MM.1S (cell line): ENCODE data around the gene KLK15.

Experiments used
- DNase-seq: peaks from one replicate; pipeline ENCODE4 v3.0.0-alpha.2; 2015
- H2AFZ ChIP-seq: fragments of 300-600 bp; sonication (generic); 2 replicates; pipeline ENCODE4 v1.6.0; 2016; ENCODE audit warnings: antibody characterized with exemption, low read length
- H3F3A ChIP-seq: fragments of 300-600 bp; sonication (generic); 2 replicates; pipeline ENCODE4 v1.6.1; 2016; ENCODE audit warnings: mild to moderate bottlenecking, antibody characterized with exemption, low read length, moderate library complexity, mixed read lengths; ENCODE audit not compliant: insufficient read depth
- H3K27ac ChIP-seq: fragments of 300-600 bp; sonication (generic); 2 replicates; pipeline ENCODE4 v1.5.1; 2016; ENCODE audit warnings: mild to moderate bottlenecking, low read length
- H3K27me3 ChIP-seq: fragments of 300-600 bp; sonication (generic); replicated peaks from 2 replicates; pipeline ENCODE4 v1.6.0; 2016; ENCODE audit warnings: low read length; ENCODE audit not compliant: insufficient read depth
- H3K36me3 ChIP-seq: fragments of 300-600 bp; sonication (generic); replicated peaks from 2 replicates; pipeline ENCODE4 v1.6.1; 2016; ENCODE audit warnings: mild to moderate bottlenecking, low read length, mixed read lengths; ENCODE audit not compliant: insufficient read depth
- H3K4me1 ChIP-seq: fragments of 300-600 bp; sonication (generic); 2 replicates; pipeline ENCODE4 v1.6.1; 2016; ENCODE audit warnings: low read length, mixed read lengths
- H3K4me2 ChIP-seq: fragments of 300-600 bp; sonication (generic); 2 replicates; pipeline ENCODE4 v1.6.0; 2016; ENCODE audit warnings: low read depth, low read length
- H3K4me3 ChIP-seq: fragments of 300-600 bp; sonication (generic); 2 replicates; pipeline ENCODE4 v1.5.1; 2016; ENCODE audit warnings: low read length, mixed read lengths
- H3K79me2 ChIP-seq: fragments of 300-600 bp; sonication (generic); 2 replicates; pipeline ENCODE4 v1.6.1; 2016; ENCODE audit warnings: mixed run types, low read length, mixed read lengths
- H3K9ac ChIP-seq: fragments of 300-600 bp; sonication (generic); 2 replicates; pipeline ENCODE4 v1.6.1; 2016; ENCODE audit warnings: low read length, mixed read lengths
- H3K9me2 ChIP-seq: fragments of 300-600 bp; sonication (generic); replicated peaks from 2 replicates; pipeline ENCODE4 v1.6.1; 2016; ENCODE audit warnings: mild to moderate bottlenecking, low read length, mixed read lengths; ENCODE audit not compliant: insufficient read depth
- H3K9me3 ChIP-seq: fragments of 300-600 bp; sonication (generic); replicated peaks from 2 replicates; pipeline ENCODE4 v1.6.1; 2016; ENCODE audit warnings: mild to moderate bottlenecking, low read length, mixed read lengths; ENCODE audit not compliant: insufficient read depth
- H4K20me1 ChIP-seq: fragments of 300-600 bp; sonication (generic); 2 replicates; pipeline ENCODE4 v1.6.1; 2016; ENCODE audit warnings: mild to moderate bottlenecking, low read length, moderate library complexity, mixed read lengths; ENCODE audit not compliant: insufficient read depth
- EZH2 ChIP-seq: fragments of 300-600 bp; sonication (generic); optimal IDR thresholded peaks from 2 replicates; pipeline ENCODE3; 2017; ENCODE audit warnings: low read depth, mild to moderate bottlenecking, antibody characterized with exemption, low read length, mixed read lengths
- EZH2phosphoT487 ChIP-seq: fragments of 300-600 bp; sonication (generic); IDR thresholded peaks from 2 replicates; pipeline ENCODE4 v1.6.1; 2018; ENCODE audit warnings: antibody characterized with exemption, low read length
- TF ChIP-seq, protein P1 (sequence below): fragments of 300-600 bp; sonication (generic); IDR thresholded peaks from 2 replicates; pipeline ENCODE4 v1.5.1; 2016; ENCODE audit warnings: antibody characterized with exemption, low read length, mixed read lengths

The KLK15 gene

GRCh38 chr19:50833117-50833801, at the start of gene KLK15:
Gene KLK15 (minus strand): TSS chr19:50833574. CDS start chr19:50831492, 2,082 bp downstream.
- Histone ChIP-seq H3K27me3 (peaks cover 71% of the 10 kb centered on the region), H3K27ac (no peak within 1 kb of the TSS), H3K4me3 (no peak within 1 kb of the TSS), H3F3A (no peaks in the 10 kb centered on the region), H3K9me2 (no peaks in the 10 kb centered on the region), H3K4me1 (no peaks in the 10 kb centered on the region), H3K9me3 (no peaks in the 10 kb centered on the region), H3K4me2 (no peak within 1 kb of the TSS), H4K20me1 (no peaks in the 10 kb centered on the region), H3K9ac (no peak within 1 kb of the TSS), H2AFZ (no peak within 1 kb of the TSS), H3K79me2 (no peaks in the 10 kb centered on the region), H3K36me3 (no peaks in the 10 kb centered on the region)
- TF ChIP-seq, protein P1, sequence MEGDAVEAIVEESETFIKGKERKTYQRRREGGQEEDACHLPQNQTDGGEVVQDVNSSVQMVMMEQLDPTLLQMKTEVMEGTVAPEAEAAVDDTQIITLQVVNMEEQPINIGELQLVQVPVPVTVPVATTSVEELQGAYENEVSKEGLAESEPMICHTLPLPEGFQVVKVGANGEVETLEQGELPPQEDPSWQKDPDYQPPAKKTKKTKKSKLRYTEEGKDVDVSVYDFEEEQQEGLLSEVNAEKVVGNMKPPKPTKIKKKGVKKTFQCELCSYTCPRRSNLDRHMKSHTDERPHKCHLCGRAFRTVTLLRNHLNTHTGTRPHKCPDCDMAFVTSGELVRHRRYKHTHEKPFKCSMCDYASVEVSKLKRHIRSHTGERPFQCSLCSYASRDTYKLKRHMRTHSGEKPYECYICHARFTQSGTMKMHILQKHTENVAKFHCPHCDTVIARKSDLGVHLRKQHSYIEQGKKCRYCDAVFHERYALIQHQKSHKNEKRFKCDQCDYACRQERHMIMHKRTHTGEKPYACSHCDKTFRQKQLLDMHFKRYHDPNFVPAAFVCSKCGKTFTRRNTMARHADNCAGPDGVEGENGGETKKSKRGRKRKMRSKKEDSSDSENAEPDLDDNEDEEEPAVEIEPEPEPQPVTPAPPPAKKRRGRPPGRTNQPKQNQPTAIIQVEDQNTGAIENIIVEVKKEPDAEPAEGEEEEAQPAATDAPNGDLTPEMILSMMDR = no peak
- TF ChIP-seq EZH2phosphoT487 (no peak), EZH2 (no peak)
- no peak for DNase-seq

DNA sequence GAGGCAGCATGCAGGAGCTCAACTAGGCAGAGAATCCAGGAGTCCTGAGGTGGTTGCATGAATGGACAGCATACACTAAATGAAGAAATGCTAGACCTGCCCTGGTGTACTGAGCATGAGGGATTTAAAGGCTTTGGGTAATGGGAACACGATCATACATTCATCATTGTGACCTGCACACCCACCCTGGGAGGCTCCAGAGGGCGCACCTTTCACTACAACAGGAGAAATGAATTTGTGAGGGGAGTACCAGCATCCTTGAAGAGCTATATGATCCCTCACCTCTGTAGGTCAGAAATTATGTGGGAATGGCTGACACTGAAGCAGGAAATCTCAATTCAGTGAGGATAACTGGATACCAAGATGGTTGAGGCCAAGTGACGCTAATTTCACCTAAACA, 48.8 kb upstream of the KLK15 start:
- H3F3A ChIP-seq = no peaks in the 10 kb centered on the region
- H3K4me2 ChIP-seq = no peak overlapping the region
- H4K20me1 ChIP-seq = no peaks in the 10 kb centered on the region
- no peak overlapping the region for H2AFZ ChIP-seq
- DNase-seq = no peak
- TF ChIP-seq, protein P1 = no peak
- TF ChIP-seq EZH2phosphoT487 (no peak), EZH2 (no peak)
- no peaks in the 10 kb centered on the region for H3K36me3 ChIP-seq
- no peak overlapping the region for H3K9ac ChIP-seq
- no peaks in the 10 kb centered on the region for H3K9me2 ChIP-seq
- peaks cover 61% of the 10 kb centered on the region for H3K27me3 ChIP-seq
- no peaks in the 10 kb centered on the region for H3K4me1 ChIP-seq
- H3K9me3 ChIP-seq = no peaks in the 10 kb centered on the region
- no peak overlapping the region for H3K4me3 ChIP-seq
- H3K27ac ChIP-seq = no peak overlapping the region
- H3K79me2 ChIP-seq = no peaks in the 10 kb centered on the region

GRCh38 chr19:50880241-50880640, 46.9 kb upstream of the KLK15 start:
- H3K9me3 ChIP-seq = no peaks in the 10 kb centered on the region
- H4K20me1 ChIP-seq = no peaks in the 10 kb centered on the region
- TF ChIP-seq, protein P1 = no peak
- TF ChIP-seq EZH2phosphoT487 (no peak), EZH2 (no peak)
- no peaks in the 10 kb centered on the region for H3K79me2 ChIP-seq
- H3K27ac ChIP-seq = no peak overlapping the region
- H3K4me1 ChIP-seq = peaks cover 6% of the 10 kb centered on the region; the same call in 1 of the 2 replicates
- peaks cover 50% of the 10 kb centered on the region for H3K27me3 ChIP-seq
- H2AFZ ChIP-seq = no peak overlapping the region
- H3K4me3 ChIP-seq = no peak overlapping the region
- DNase-seq = no peak
- H3K4me2 ChIP-seq = no peak overlapping the region
- no peaks in the 10 kb centered on the region for H3K9me2 ChIP-seq
- H3K36me3 ChIP-seq = no peaks in the 10 kb centered on the region
- H3F3A ChIP-seq = no peaks in the 10 kb centered on the region
- no peak overlapping the region for H3K9ac ChIP-seq
